AG04450 (cell line): Measurements from ENCODE around the gene THAP10. TPM values are rescaled to one million over a fixed set of nuclear protein-coding genes. Genes with fewer than 3 reads are reported as not detected.
A peak's percentile ranks its signal among the peaks of the same experiment; 100 is the strongest.

Experiments
- CTCF ChIA-PET: fragments of 300-600, 350-600 bp; formaldehyde crosslinking; extraction: SDS; loops from one replicate; lab custom pipeline; 2022; ENCODE audit warnings: antibody characterized with exemption, inconsistent platforms; lab: Charles Lee
- POLR2A ChIA-PET: fragments of 350-600 bp; formaldehyde crosslinking; extraction: SDS; loops from one replicate; lab custom pipeline; 2021; ENCODE audit warnings: antibody characterized with exemption, inconsistent platforms; lab: Yijun Ruan, JAX
- DNase-seq: peaks from one replicate; pipeline ENCODE4 v3.0.0-alpha.2; 2011; ENCODE audit warnings: low read depth, low spot score
- H3K27ac ChIP-seq: one replicate; pipeline ENCODE4 v1.5.1; 2012; ENCODE audit warnings: low read depth, low read length, control low read depth
- H3K27me3 ChIP-seq: one replicate; pipeline ENCODE4 v1.6.0; 2012; ENCODE audit warnings: low read length; ENCODE audit not compliant: control insufficient read depth, insufficient read depth
- H3K4me3 ChIP-seq: 2 replicates; pipeline ENCODE4 v1.5.1; 2011; ENCODE audit warnings: mild to moderate bottlenecking, low read depth, low read length, control low read depth
- H3K9me3 ChIP-seq: 2 replicates; pipeline ENCODE4 v1.5.1; 2012; ENCODE audit warnings: low read length; ENCODE audit not compliant: control insufficient read depth, insufficient read depth
- CTCF ChIP-seq: IDR thresholded peaks from 2 replicates; pipeline ENCODE4 v1.5.1; 2011; ENCODE audit warnings: low read depth, low read length, control low read depth, inconsistent platforms
- polyA plus RNA-seq: library from polyadenylated mRNA; depleted of rRNA; stranded (reverse); fragments of >200 nt; gene quantifications from 2 replicates; pipeline ENCODE4 v1.2.3, GENCODE V29; 2011

The THAP10 gene
- polyA plus RNA-seq, 1 experiment, result 5.7 TPM

GRCh38 chr15:70880781-70881180 is 11.5 kb downstream of the THAP10 start:
- ChIA-PET CTCF (interaction anchor here (0.7 to 1.6 kb wide), 5 partner anchors 12 to 158 kb away, joined by 3 to 5 read pairs (median 4); partner anchors contain the start of gene LRRC49), POLR2A (no interaction called here)
- H3K4me3 ChIP-seq, result no peak overlapping the region
- TF ChIP-seq CTCF, result no peak
- H3K9me3 ChIP-seq, result no peaks in the 10 kb centered on the region
- DNase-seq, result no peak
- no peak overlapping the region for H3K27ac ChIP-seq
- no peaks in the 10 kb centered on the region for H3K27me3 ChIP-seq

- Histone ChIP-seq H3K9me3 (no peaks in the 10 kb centered on the region), H3K4me3 (no peak overlapping the region), H3K27me3 (no peaks in the 10 kb centered on the region), H3K27ac (no peak overlapping the region)
- DNase-seq, result peak; percentile 68
- no peak for TF ChIP-seq CTCF
- ChIA-PET CTCF (interaction anchor here (0.6 to 1.7 kb wide), 3 partner anchors 55 to 68 kb away, joined by 3 to 6 read pairs (median 6); no protein-coding TSS in a partner anchor), POLR2A (interaction anchor here (0.6 to 1.6 kb wide), 4 partner anchors 10 to 537 kb away, joined by 3 to 7 read pairs (median 4); no protein-coding TSS in a partner anchor)
Measured at GRCh38 chr15:70879401-70879800, 12.8 kb downstream of the THAP10 start.

GRCh38 chr15:70876683-70877082 is 15.6 kb downstream of the THAP10 start:
- TF ChIP-seq CTCF, result no peak

GRCh38 chr15:70876011-70876410 is 16.2 kb downstream of the THAP10 start:
- DNase-seq, result no peak
- POLR2A ChIA-PET, result no interaction called here
- H3K27ac ChIP-seq, result no peak overlapping the region
- no peak for TF ChIP-seq CTCF
- H3K4me3 ChIP-seq, result no peak overlapping the region
- CTCF ChIA-PET, result interaction anchor here (1.8 to 4.1 kb wide), 6 partner anchors 9 to 115 kb away, joined by 4 to 67 read pairs (median 10); no protein-coding TSS in a partner anchor
- no peaks in the 10 kb centered on the region for H3K27me3 ChIP-seq
- H3K9me3 ChIP-seq, result peaks cover 8% of the 10 kb centered on the region

More at GRCh38 chr15:70876683-70877082, 15.6 kb downstream of the THAP10 start:
- ChIA-PET POLR2A (no interaction called here), CTCF (interaction anchor here (4.1 kb wide), 1 partner anchor 52 kb away, joined by 67 read pairs; no protein-coding TSS in a partner anchor)
- H3K4me3 ChIP-seq, result no peak overlapping the region
- no peak for DNase-seq
- no peaks in the 10 kb centered on the region for H3K27me3 ChIP-seq
- peaks cover 8% of the 10 kb centered on the region for H3K9me3 ChIP-seq
- H3K27ac ChIP-seq, result no peak overlapping the region

GRCh38 chr15:70875001-70875782 is 17.0 kb downstream of the THAP10 start:
- no peak overlapping the region for H3K27ac ChIP-seq
- H3K4me3 ChIP-seq, result no peak overlapping the region
- DNase-seq, result no peak
- ChIA-PET POLR2A (interaction anchor here (0.6 to 2.2 kb wide), 3 partner anchors 19 to 1560 kb away, joined by 3 to 10 read pairs (median 3); no protein-coding TSS in a partner anchor), CTCF (interaction anchor here (0.6 to 4.1 kb wide), 32 partner anchors 9 to 306 kb away, joined by 3 to 67 read pairs (median 5); partner anchors contain the start of gene LARP6)
- TF ChIP-seq CTCF, result peak; percentile 77
- H3K27me3 ChIP-seq, result no peaks in the 10 kb centered on the region
- H3K9me3 ChIP-seq, result peaks cover 8% of the 10 kb centered on the region
